Measurements from ENCODE around the gene OSTN.

Gene OSTN

GRCh38 chr3:191282251-191283185 is 83.5 kb downstream of the OSTN start:
- in situ Hi-C loops (cut with HindIII; ENCODE audit: low pct_unique_long_range_greater_than_20kb, low sequenced_read_pairs), result no loop called here
- TF ChIP-seq JUND (IDR thresholded peaks at IDR 0.05; ENCODE audit: low read depth), result no peak
- DNase-seq (ENCODE audit: low read depth in 1 of 2, low spot score in 1 of 2), result no peak

GRCh38 chr3:191283400-191283799 is 84.4 kb downstream of the OSTN start:
- TF ChIP-seq JUND (IDR thresholded peaks at IDR 0.05; ENCODE audit: low read depth), result no peak
- no peak for DNase-seq (ENCODE audit: low read depth in 1 of 2, low spot score in 1 of 2)
- in situ Hi-C loops (cut with HindIII; ENCODE audit: low pct_unique_long_range_greater_than_20kb, low sequenced_read_pairs), result no loop called here

GRCh38 chr3:191290311-191291025 is 91.4 kb downstream of the OSTN start:
- DNase-seq (ENCODE audit: low read depth in 1 of 2, low spot score in 1 of 2), result no peak
- TF ChIP-seq JUND (IDR thresholded peaks at IDR 0.05; ENCODE audit: low read depth), result no peak
- in situ Hi-C loops (cut with HindIII; ENCODE audit: low pct_unique_long_range_greater_than_20kb, low sequenced_read_pairs), result no loop called here

GRCh38 chr3:191292243-191293015 is 93.4 kb downstream of the OSTN start:
- no peak for DNase-seq (ENCODE audit: low read depth in 1 of 2, low spot score in 1 of 2)
- TF ChIP-seq JUND (IDR thresholded peaks at IDR 0.05; ENCODE audit: low read depth), result no peak
- in situ Hi-C loops (cut with HindIII; ENCODE audit: low pct_unique_long_range_greater_than_20kb, low sequenced_read_pairs), result no loop called here

- in situ Hi-C loops (cut with HindIII; ENCODE audit: low pct_unique_long_range_greater_than_20kb, low sequenced_read_pairs), result no loop called here
- no peak for TF ChIP-seq JUND (IDR thresholded peaks at IDR 0.05; ENCODE audit: low read depth)
- no peak for DNase-seq (ENCODE audit: low read depth in 1 of 2, low spot score in 1 of 2)
These were observed 95.2 kb downstream of the OSTN start for GRCh38 chr3:191294291-191294690.

GRCh38 chr3:191296041-191296541 is 97.0 kb downstream of the OSTN start:
- no peak for DNase-seq (ENCODE audit: low read depth in 1 of 2, low spot score in 1 of 2)
- no peak for TF ChIP-seq JUND (IDR thresholded peaks at IDR 0.05; ENCODE audit: low read depth)
- in situ Hi-C loops (cut with HindIII; ENCODE audit: low pct_unique_long_range_greater_than_20kb, low sequenced_read_pairs), result no loop called here

- TF ChIP-seq JUND (IDR thresholded peaks at IDR 0.05; ENCODE audit: low read depth), result no peak
- no peak for DNase-seq (ENCODE audit: low read depth in 1 of 2, low spot score in 1 of 2)
- in situ Hi-C loops (cut with HindIII; ENCODE audit: low pct_unique_long_range_greater_than_20kb, low sequenced_read_pairs), result no loop called here
These were observed 99.8 kb downstream of the OSTN start for GRCh38 chr3:191298846-191299245.

- in situ Hi-C loops (cut with HindIII; ENCODE audit: low pct_unique_long_range_greater_than_20kb, low sequenced_read_pairs), result no loop called here
- DNase-seq (ENCODE audit: low read depth in 1 of 2, low spot score in 1 of 2), result no peak
- no peak for TF ChIP-seq JUND (IDR thresholded peaks at IDR 0.05; ENCODE audit: low read depth)
These were observed 101.4 kb downstream of the OSTN start for GRCh38 chr3:191300422-191300821.

- no peak for TF ChIP-seq JUND (IDR thresholded peaks at IDR 0.05; ENCODE audit: low read depth)
- DNase-seq (ENCODE audit: low read depth in 1 of 2, low spot score in 1 of 2), result no peak
- in situ Hi-C loops (cut with HindIII; ENCODE audit: low pct_unique_long_range_greater_than_20kb, low sequenced_read_pairs), result no loop called here
These were observed 102.0 kb downstream of the OSTN start for GRCh38 chr3:191301017-191301416.

- in situ Hi-C loops (cut with HindIII; ENCODE audit: low pct_unique_long_range_greater_than_20kb, low sequenced_read_pairs), result no loop called here
These were observed 102.9 kb downstream of the OSTN start for GRCh38 chr3:191301782-191302411.

GRCh38 chr3:191302451-191302850 is 103.4 kb downstream of the OSTN start:
- DNase-seq (ENCODE audit: low read depth in 1 of 2, low spot score in 1 of 2), result no peak
- in situ Hi-C loops (cut with HindIII; ENCODE audit: low pct_unique_long_range_greater_than_20kb, low sequenced_read_pairs), result no loop called here
- TF ChIP-seq JUND (IDR thresholded peaks at IDR 0.05; ENCODE audit: low read depth), result no peak

More at GRCh38 chr3:191301782-191302411, 102.9 kb downstream of the OSTN start:
- TF ChIP-seq JUND (IDR thresholded peaks at IDR 0.05; ENCODE audit: low read depth), result no peak
- DNase-seq (ENCODE audit: low read depth in 1 of 2, low spot score in 1 of 2), result no peak

- in situ Hi-C loops (cut with HindIII; ENCODE audit: low pct_unique_long_range_greater_than_20kb, low sequenced_read_pairs), result no loop called here
- DNase-seq (ENCODE audit: low read depth in 1 of 2, low spot score in 1 of 2), result no peak
- TF ChIP-seq JUND (IDR thresholded peaks at IDR 0.05; ENCODE audit: low read depth), result no peak
These were observed 104.6 kb downstream of the OSTN start for GRCh38 chr3:191303596-191303995.
